HG03565 (cell line): ENCODE results near the gene PLXDC1.
"Not testable (repeated sequence)": the region's sequence is repeated elsewhere in the genome, so short reads cannot be mapped to it uniquely, and the experiment has no call there.

Source experiments
- ATAC-seq: cut with Tn5 transposase; IDR thresholded peaks from one replicate; pipeline ENCODE4 v1.9.1; 2021; ENCODE audit warnings: mild to moderate bottlenecking, moderate library complexity; ENCODE audit not compliant: unreplicated experiment

The PLXDC1 gene

DNA sequence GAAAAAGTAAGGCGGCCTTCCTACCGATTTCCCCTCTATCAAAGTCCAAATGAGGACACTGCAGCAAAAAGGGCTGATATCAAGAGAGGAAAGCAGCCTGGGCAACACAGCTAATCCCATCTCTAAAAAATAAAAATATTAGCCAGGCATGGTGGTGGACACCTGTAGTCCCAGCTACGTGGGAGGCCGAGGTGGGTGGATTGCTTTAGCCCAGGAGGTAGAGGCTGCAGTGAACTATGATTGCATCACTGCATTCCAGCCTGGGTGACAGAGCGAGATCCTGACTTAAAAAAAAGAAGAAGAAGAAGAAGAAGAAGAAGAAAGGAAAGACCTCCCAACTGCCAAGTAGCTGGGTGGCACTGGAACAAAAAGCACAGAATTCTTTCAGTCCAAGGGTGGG is 31.6 kb upstream of the PLXDC1 start:
- no peak for ATAC-seq

GRCh38 chr17:39181303-39181702 is 29.9 kb upstream of the PLXDC1 start:
- no peak for ATAC-seq

GRCh38 chr17:39178536-39178935 is 27.1 kb upstream of the PLXDC1 start:
- ATAC-seq, result no peak

DNA sequence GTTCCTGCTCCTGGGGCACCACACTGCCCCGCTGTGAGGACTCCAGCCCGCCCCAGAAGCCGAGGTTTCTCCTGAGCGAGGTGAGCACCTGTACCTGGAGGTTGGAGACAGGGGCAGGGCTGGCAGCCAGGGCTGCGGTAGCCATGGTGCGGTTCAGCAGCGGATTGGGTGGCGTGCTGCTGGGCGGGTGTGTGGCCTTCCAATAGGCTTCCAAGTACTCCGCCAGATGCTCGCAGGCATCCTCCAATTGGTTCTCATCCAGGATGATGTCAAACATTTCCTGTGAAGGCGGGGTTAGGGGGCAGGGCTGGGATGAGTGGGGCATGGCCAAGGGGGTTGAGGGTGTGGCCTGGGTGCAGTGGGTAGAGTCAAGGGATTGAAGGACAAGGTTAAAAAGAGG is 25.8 kb upstream of the PLXDC1 start:
- ATAC-seq, result no peak

DNA sequence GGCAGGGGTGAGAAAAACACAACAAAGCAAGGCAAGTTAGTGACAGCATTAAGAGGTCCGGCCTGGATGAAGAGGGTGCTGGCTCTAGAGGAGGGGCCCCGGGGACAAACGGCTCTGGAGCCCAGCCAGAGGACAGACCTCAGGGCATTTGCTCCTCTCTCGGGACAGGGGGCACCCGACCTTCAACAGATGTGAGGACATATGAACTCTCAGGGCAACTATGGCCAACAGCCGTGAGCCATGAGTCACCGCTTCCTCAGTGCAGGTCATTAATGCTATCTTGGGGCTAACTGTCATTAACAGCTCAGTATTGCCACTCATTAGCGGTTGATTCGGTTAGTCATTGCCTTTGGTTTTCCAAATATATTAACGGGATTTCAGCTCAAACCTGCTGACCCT is 24.3 kb upstream of the PLXDC1 start:
- no peak for ATAC-seq

- no peak for ATAC-seq
Measured at GRCh38 chr17:39174920-39175694, 23.7 kb upstream of the PLXDC1 start.

- no peak for ATAC-seq
Measured at GRCh38 chr17:39173526-39174274, 22.3 kb upstream of the PLXDC1 start.

DNA sequence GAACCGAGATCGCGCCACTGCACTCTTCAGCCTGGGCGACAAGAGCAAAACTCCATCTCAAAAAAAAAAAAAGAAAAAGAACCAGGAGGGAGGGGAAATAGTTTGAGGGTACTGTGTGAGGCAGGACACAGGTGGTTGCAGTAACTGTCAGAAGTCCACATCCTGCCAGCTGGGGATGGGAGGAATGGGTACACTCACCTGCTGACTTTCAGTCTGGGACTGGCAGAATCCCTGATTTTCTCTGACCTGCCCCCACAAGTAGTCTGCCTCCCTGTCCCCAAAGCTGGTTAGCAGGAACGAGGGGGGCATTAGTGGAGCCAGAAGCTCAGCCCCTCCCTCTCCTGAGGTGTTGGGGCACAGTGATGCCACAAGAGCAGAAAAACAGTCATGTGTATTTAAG is 21.6 kb upstream of the PLXDC1 start:
- ATAC-seq, result no peak

DNA sequence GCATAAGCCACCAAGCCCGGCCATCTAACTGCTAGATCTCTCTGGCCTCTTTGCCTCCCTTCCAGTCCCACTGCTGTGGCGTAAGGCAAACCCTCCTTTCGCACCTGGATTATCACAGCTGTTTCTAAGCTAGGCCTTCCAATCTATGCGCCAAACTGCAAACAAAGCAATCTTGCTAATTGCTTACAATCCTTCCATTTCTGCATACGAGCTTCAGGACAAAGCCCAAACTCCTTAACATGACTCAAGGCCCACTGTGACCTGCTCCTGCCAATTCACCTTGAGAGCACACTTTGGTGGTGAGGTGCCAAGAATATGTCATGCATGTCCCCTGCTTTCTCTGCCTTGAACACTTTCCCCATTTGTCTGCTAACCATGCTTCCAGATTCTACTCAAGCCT is 20.5 kb upstream of the PLXDC1 start:
- no peak for ATAC-seq

GRCh38 chr17:39170558-39170957 is 19.1 kb upstream of the PLXDC1 start:
- ATAC-seq, result no peak

DNA sequence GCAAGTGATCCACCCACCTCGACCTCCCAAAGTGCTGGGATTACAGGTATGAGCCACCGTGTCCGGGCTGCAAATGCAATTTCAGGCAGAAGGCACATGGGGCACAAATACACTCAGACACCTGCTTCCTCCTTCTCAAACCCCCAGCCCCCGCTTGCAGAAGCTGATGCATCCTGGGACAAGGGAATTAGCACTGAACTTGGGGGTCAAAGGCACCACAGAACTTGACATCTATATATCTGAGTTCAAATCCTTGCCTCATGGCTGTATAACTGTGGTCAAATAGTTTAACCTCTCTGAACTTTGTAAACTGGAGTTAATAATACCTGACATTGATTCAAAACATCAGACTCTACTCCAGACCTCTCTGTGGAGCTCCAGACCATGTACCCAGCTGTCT is 18.7 kb upstream of the PLXDC1 start:
- no peak for ATAC-seq

DNA sequence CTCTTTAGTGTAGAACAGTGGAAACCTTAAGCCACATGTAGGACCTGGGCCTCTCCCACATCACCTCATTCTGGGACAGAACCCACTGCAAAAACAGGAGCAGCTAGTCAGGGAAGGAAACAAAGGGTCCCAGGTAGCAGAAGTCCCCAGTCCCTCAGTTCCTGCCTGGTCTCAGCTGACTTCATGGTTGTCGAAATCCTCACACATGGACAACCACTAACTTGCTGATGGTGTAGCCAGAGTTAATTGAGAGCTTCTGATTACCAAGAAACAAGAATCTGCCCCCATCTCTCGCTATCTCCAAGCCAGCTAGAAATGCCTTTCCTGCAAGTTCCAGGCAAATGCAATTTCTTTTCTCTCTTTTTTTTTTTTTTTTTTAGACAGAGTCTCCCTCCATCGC is 18.1 kb upstream of the PLXDC1 start:
- ATAC-seq, result no peak

DNA sequence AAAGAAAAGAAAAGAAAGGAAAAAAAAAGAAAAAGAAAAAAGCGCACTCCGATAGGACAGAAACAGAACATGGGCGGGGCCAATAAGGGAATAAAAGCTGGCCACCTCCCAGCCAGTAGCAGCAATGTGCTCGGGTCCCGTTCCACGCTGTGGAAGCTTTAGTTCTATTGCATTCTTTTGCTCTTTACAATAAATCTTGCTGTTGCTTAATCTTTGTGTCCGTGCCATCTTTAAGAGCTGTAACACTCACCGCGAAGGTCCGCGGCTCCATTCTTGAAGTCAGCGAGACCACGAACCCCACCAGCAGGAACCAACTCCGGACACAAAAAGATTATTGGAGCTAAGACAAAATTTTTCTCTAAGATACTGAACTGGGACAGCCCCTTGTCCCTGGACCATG is 17.7 kb upstream of the PLXDC1 start:
- ATAC-seq, result no peak

- ATAC-seq, result not testable (repeated sequence)
Measured at GRCh38 chr17:39168503-39168902, 17.1 kb upstream of the PLXDC1 start.

DNA sequence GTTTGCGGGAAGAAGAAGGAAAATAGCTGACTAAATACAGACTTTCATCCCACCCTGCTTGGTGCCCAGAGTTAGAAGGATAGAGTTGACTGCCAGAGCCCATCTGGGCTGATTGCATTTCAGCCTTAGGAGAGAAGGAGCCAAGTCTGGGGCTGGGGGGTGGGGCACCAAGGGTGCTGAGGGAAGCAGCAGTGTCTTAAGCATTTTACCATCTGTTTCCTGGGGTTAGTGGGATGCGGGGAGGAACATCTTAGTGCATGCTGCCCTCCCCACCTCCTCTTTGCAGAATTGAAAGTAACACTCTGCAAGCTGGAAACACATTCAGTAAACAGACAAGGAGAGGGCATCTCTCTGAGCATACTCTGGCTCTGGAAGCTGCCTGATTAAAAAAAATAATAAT is 16.0 kb upstream of the PLXDC1 start:
- no peak for ATAC-seq

- no peak for ATAC-seq
Measured at GRCh38 chr17:39166437-39167335, 15.2 kb upstream of the PLXDC1 start.

DNA sequence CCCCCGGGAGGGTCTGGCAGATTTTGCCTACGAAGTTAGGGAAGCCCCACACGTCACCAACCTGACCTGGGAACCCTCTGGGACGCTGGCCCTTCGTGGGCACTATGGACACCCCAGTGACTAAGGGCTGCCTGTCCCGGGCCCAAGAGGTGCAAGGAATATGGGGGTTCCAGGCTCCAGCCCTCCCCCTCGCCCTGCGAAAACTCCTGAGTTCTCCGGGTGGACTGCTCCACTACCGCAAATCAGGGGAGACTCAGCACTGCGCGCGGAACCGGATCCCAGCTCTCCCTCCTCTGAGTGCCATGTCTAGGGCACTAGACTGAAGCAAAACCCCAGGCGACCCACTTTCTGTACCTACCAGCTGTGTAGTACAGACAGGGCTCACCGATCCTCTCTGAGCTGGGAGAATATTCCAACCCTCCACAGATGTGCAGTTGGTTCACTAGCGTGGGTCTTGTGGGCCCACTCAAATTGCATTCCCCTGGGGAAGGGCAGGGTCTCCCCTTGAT is 14.5 kb upstream of the PLXDC1 start, which contains the start of gene ARL5C:
Gene ARL5C (minus strand): TSS at position 321 of the 509 bp plus-strand sequence. CDS start 401 bp downstream, outside the sequence.
- no peak for ATAC-seq

GRCh38 chr17:39165178-39165840 is 13.9 kb upstream of the PLXDC1 start:
- no peak for ATAC-seq

GRCh38 chr17:39164675-39165143 is 13.3 kb upstream of the PLXDC1 start:
- ATAC-seq, result no peak

GRCh38 chr17:39161962-39162361 is 10.5 kb upstream of the PLXDC1 start:
- ATAC-seq, result no peak
